Pulmonary artery endothelial cell (primary cell): ENCODE data around the gene BLOC1S1. TPM values are rescaled to one million over a fixed set of nuclear protein-coding genes. Genes with fewer than 3 reads are reported as not detected.

Experiments used
- DNase-seq: peaks from one replicate; pipeline ENCODE4 v3.0.0-alpha.2; 2011; ENCODE audit warnings: low read depth, low spot score
- total RNA-seq: library from RNA; depleted of rRNA; stranded (reverse); fragments of >200 nt; gene quantifications from 2 replicates; pipeline ENCODE4 v1.2.3, GENCODE V29; 2014

BLOC1S1 gene
- total RNA-seq, result 53.6 and 62.4 TPM in 2 replicates

GRCh38 chr12:55715833-55716581 lies at the start of gene BLOC1S1:
TSS of gene BLOC1S1 (plus strand) at chr12:55716046. CDS start at chr12:55716052, 6 bp downstream.
- peak; percentile 74 for DNase-seq

- DNase-seq, result no peak
Measured at GRCh38 chr12:55666508-55666907, 49.3 kb upstream of the BLOC1S1 start.

- DNase-seq, result no peak
Measured at GRCh38 chr12:55670276-55670675, 45.6 kb upstream of the BLOC1S1 start.

GRCh38 chr12:55671746-55672145 lies 44.1 kb upstream of the BLOC1S1 start:
- DNase-seq, result no peak

- no peak for DNase-seq
Measured at GRCh38 chr12:55673638-55674037, 42.2 kb upstream of the BLOC1S1 start.

GRCh38 chr12:55675666-55676065 lies 40.2 kb upstream of the BLOC1S1 start:
- DNase-seq, result no peak

GRCh38 chr12:55676707-55677106 lies 39.1 kb upstream of the BLOC1S1 start:
- DNase-seq, result no peak

- DNase-seq, result no peak
Measured at GRCh38 chr12:55679691-55680090, 36.2 kb upstream of the BLOC1S1 start.

GRCh38 chr12:55681142-55682077 lies 34.4 kb upstream of the BLOC1S1 start:
- DNase-seq, result no peak

- DNase-seq, result no peak
Measured at GRCh38 chr12:55682087-55682796, 33.6 kb upstream of the BLOC1S1 start.

- no peak for DNase-seq
Measured at GRCh38 chr12:55683676-55684075, 32.2 kb upstream of the BLOC1S1 start.

- no peak for DNase-seq
Measured at GRCh38 chr12:55684761-55685370, 31.0 kb upstream of the BLOC1S1 start.

- no peak for DNase-seq
Measured at GRCh38 chr12:55685671-55686070, 30.2 kb upstream of the BLOC1S1 start.

- no peak for DNase-seq
Measured at GRCh38 chr12:55686366-55687010, 29.4 kb upstream of the BLOC1S1 start.

- no peak for DNase-seq
Measured at GRCh38 chr12:55687746-55688145, 28.1 kb upstream of the BLOC1S1 start.

GRCh38 chr12:55688716-55689655 lies 26.9 kb upstream of the BLOC1S1 start:
- no peak for DNase-seq

GRCh38 chr12:55692631-55693322 lies 23.1 kb upstream of the BLOC1S1 start:
- DNase-seq, result no peak

GRCh38 chr12:55693323-55694187 lies 22.3 kb upstream of the BLOC1S1 start:
- DNase-seq, result no peak
